ENCODE measurements around the gene ROBO1.

Gene ROBO1

DNA sequence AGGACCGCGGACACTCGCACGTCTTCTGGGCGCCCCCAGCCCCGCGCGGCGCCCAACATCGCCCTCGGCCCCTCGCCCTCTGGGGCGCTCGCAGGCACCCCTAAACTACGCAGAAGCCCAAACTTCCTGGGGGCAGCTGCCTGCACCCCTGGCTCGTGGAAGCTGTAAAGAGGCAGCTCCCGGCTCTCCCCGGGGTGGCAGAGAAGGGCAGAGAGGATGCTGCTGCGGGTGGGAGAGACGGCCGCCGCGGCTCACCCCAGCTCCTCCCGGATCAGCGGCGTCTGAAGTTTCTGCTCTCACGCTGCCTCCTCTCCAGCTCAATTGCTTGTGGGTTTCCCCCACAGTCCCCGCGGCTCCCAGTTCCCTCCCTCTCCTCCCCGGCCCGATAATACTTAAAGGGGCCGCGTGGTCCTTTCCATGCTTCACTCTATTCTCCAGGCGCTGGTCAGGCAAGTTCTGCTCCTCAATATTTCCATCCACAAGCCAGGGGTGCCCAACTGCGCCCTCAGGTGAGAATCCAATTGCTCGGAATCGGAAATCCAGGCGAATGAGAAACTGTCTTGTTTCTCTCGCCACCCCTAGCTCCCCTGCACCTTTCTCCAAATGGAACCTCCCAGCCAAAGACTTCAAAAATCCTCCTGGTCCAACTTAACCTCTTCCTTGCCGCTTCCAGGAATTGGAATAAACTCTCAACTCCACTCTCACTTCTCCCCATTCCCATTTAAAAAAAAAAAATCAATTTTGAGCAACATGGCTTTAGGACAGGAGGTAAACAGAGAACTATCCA, 748.5 kb downstream of the ROBO1 start:
- FAIRE-seq = no peak
- peak; percentile 87 for DNase-seq (ENCODE audit: low spot score)

- peak; percentile 44 for DNase-seq (ENCODE audit: low spot score)
- no peak for FAIRE-seq
Measured at GRCh38 chr3:79018671-79019136, 749.1 kb downstream of the ROBO1 start.

DNA sequence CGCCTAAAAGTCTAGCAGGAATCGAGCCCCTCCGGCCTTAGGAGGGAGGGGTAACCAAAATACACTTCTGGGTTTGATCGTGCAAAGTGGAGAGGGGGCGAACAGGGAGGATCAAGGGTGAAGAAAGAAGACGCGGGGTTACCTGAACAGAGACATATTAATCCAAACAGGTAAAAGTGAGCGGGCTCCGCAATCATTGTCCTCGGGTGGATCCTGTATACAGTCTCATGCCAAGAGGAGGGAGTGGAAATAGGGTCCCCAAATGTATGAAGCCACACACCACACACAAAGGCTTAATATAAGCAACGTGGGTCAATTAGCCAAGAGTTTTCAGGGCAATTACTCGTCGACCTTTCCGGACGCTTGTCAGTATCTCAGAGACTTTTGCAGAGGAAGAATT, 749.5 kb downstream of the ROBO1 start:
- FAIRE-seq = no peak
- peak; percentile 7 for DNase-seq (ENCODE audit: low spot score)

GRCh38 chr3:79016587-79017376, 751.0 kb downstream of the ROBO1 start:
- DNase-seq (ENCODE audit: low spot score) (peak; percentile 8), FAIRE-seq (no peak)

- FAIRE-seq (no peak), DNase-seq (ENCODE audit: low spot score) (no peak)
Measured at GRCh38 chr3:79015854-79016253, 751.9 kb downstream of the ROBO1 start.

DNA sequence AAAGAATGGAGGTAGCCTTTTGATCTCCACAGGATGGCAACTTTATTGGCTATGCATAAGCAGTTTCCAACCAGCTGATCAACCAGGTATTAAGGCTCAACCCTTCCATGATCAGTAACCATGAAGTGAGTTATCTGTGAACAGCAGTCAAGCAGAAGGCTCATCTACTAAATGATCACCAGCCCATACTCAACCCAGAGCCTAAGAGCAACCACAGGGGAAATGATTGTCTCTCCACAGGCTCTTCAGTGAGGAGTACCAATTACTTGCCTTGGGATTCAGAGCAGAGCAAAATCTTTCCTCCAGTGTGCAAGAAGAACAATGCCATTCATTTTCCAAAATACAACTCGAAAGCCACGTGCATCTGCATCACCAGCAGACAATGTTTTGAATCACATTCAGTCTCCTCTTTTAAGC, 754.8 kb downstream of the ROBO1 start:
- DNase-seq (ENCODE audit: low spot score) (no peak), FAIRE-seq (no peak)

DNA sequence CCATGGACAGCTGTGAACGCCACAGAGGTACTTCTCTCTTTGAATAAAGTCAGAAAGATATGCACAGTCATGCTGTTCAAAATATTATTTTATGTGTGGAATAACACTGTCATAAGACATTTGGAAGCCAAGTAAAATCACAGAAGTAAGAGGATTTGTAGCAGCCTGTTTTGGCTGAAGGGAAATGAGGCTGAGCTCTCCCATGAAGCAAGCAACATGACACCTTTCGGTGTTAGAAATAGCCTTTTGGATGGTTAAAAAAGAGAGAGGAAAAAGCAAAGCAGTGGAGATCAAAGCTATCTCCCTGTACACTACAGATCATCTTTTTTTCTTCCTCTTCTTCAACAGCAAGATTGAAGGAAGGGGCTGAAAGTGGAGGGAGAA, 755.3 kb downstream of the ROBO1 start:
- DNase-seq (ENCODE audit: low spot score) (no peak), FAIRE-seq (no peak)

DNA sequence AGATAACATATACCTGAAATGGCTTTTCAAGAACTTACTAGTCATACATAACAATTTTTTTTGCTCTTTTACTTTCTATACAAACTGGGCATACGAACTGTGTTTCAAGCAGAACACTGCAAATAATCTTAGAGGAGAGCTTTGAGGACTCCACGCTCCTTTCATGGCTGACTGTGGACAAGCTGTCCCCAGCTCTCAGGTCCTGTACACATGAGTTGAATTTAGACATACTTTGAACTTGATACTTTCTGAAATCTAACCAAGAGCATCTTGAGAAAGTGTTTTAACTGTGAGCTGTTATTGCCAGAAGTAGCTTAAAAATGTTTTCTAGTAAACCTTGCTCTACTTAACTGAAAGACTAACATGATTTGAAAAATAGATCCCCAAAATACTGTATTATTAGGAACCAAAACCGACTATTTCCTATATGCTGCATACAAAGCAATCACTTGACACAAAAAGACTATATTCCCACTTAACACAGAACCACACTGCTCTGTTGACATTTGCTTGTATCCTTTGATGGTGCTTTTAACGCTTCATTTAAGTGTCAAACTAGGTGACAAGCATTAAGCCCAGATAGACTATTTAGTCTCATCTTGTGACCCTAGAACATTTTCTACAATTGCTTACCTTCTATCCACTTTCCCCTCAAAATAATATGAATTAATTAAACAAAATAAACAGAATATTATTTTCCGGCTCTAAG, 755.8 kb downstream of the ROBO1 start:
- FAIRE-seq = no peak
- DNase-seq (ENCODE audit: low spot score) = no peak

GRCh38 chr3:79009861-79010260, 757.9 kb downstream of the ROBO1 start:
- DNase-seq (ENCODE audit: low spot score) (no peak), FAIRE-seq (no peak)

DNA sequence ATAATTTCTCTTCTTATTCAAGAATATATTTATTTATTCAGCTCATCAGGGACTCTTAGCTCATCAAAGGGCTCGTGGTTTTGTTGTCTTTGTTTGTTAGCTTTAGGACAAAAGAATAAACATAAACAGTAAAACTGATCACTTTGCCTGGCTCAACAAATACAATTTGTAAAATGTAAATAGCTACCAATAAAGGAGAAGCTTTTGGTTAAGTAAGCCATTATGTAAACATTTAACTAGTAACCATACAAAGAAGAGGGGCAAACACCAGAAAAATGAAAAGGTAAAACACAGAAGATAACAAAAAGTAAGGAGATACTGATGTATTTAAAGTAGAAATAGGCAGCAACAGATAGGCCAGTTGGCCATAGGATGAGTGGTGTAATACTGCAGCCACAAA, 761.7 kb downstream of the ROBO1 start:
- no peak for FAIRE-seq
- no peak for DNase-seq (ENCODE audit: low spot score)

- FAIRE-seq (no peak), DNase-seq (ENCODE audit: low spot score) (no peak)
Measured at GRCh38 chr3:79005084-79005483, 762.7 kb downstream of the ROBO1 start.

DNA sequence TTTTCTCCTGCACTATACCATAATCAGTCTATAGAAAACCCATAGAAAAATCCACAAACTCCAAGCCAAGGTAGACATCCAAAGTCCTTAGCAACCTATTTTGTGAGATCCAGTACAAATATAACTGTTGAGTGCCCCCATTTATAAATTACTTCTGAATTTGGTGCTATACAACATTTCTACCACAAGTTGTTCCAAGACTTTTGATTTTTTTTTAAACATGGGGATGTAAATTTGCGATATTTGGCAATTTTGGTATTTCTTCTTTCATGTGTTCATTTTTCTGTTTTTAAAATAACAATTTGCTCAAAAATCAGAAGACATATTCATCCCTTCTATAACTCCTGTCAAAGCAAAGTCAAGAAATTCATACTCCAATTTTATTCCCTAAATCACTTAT, 763.8 kb downstream of the ROBO1 start:
- DNase-seq (ENCODE audit: low spot score) (no peak), FAIRE-seq (no peak)

GRCh38 chr3:79002465-79003372, 765.1 kb downstream of the ROBO1 start:
- no peak for DNase-seq (ENCODE audit: low spot score)
- FAIRE-seq = no peak

DNA sequence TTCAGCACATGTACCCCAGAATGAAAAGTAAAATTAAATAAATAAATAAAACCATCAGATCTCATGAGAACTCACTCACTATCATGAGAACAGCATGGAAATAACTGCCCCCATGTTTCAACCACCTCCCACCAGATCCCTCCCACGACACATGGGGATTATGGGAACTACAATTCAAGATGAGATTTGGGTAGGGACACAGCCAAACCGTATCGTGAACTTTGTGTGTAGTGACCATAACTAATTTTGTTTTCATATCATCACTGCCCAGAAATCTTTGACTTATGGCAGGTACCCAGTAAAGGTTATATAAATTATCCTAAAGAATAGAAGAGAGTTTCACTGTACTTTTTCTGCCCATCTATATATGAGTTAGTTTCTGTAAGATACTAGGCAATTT, 766.5 kb downstream of the ROBO1 start:
- DNase-seq (ENCODE audit: low spot score) = no peak
- FAIRE-seq = no peak

DNA sequence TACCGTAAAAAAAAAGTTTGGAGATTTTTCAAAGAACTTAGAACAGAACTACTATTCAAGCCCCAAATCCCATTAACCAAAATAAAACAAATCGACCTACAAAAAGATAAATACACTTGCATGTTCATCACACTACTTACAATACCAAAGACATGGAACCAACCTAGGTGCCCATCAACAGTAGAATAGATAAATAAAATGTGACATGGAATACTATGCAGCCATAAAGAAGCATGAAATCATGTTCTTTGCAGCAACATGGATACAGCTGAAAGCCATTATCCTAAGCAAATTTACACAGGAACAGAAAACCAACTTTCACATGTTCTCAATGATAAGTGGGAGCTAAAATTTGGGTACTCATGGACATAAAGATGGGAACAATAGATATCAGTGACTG, 768.7 kb downstream of the ROBO1 start:
- DNase-seq (ENCODE audit: low spot score) = no peak
- FAIRE-seq = no peak

DNA sequence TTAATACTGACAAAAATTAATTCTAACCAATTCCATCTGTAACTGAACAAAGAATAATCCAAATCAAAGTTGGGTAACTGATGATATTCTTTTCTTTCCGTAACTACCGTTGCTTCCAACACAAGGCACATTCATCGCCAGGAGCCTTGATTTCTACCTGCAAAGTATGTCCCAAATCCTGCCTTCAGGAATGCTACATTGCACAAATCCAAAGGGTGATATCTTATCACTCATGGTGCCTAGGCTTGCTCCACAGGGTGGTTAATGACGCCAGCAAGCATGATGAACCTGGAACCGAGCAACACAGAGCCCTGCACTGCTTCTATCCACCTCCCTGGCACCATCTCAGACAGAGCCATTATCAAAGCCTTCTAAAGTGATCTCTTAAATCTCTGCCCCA, 772.7 kb downstream of the ROBO1 start:
- FAIRE-seq = no peak
- no peak for DNase-seq (ENCODE audit: low spot score)

GRCh38 chr3:78994174-78995027, 773.4 kb downstream of the ROBO1 start:
- DNase-seq (ENCODE audit: low spot score) (no peak), FAIRE-seq (no peak)

DNA sequence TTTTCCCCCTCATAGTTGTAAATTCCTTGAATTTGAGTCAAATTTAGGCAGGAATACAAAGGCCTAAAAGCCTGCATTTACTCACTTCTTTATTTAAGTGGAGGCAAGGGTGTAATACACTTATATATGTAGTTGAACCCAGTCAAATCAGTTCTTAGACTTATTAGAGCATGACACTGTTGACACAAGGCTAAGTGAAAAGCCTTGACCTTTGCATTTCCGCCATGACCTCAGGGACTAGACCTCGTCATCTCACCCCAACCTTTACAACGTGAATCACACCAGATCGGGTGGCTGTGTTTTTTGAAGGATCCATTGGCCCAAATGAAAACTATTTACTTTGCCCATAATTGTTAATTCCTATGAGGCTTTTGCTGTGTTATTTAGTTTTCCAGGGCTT, 774.4 kb downstream of the ROBO1 start:
- no peak for FAIRE-seq
- DNase-seq (ENCODE audit: low spot score) = no peak

GRCh38 chr3:78992830-78993229, 775.0 kb downstream of the ROBO1 start:
- DNase-seq (ENCODE audit: low spot score) = no peak
- FAIRE-seq = no peak

- no peak for DNase-seq (ENCODE audit: low spot score)
- FAIRE-seq = no peak
Measured at GRCh38 chr3:78992400-78992799, 775.4 kb downstream of the ROBO1 start.
